CD4-positive, alpha-beta T cell (primary cell): Measurements from ENCODE around the gene PTPRN2. TPM values are rescaled to one million over a fixed set of nuclear protein-coding genes. Genes with fewer than 3 reads are reported as not detected.
A peak's percentile ranks its signal among the peaks of the same experiment; 100 is the strongest.

Experiments
- ATAC-seq: fragments of 200-7000 bp; cut with Tn5 transposase; one replicate; pipeline ENCODE4 v1.10.0; 2022; ENCODE audit warnings: mild to moderate bottlenecking; ENCODE audit not compliant: poor library complexity
- CTCF ChIA-PET: fragments of 350-600 bp; sonication (Branson Sonifier 250); formaldehyde crosslinking; loops from one replicate; lab custom pipeline; 2021; ENCODE audit warnings: antibody characterized with exemption, inconsistent platforms; lab: Charles Lee
- POLR2A ChIA-PET: fragments of 350-600 bp; sonication (Branson Sonifier 250); formaldehyde crosslinking; loops from one replicate; lab custom pipeline; 2021; ENCODE audit warnings: antibody characterized with exemption, inconsistent platforms; lab: Charles Lee
- DNase-seq, 14 experiments: peaks; one replicate each; pipeline ENCODE4 v3.0.0-alpha.2; 2013 to 2020; ENCODE audit warnings: mixed read lengths in 2 of 14
- H3K27ac ChIP-seq, 2 donors: one replicate each; pipeline versions ENCODE4 v1.5.1 to v1.7.0; 2013; ENCODE audit warnings: low read length in 2 of 2, low read depth in 1 of 2, mild to moderate bottlenecking in 1 of 2
- H3K27me3 ChIP-seq, 2 experiments: 1 replicate in 1 of 2; 2 replicates in 1 of 2; pipeline versions ENCODE4 v1.6.1 to v1.7.0; 2013; ENCODE audit warnings: low read length in 2 of 2, control low read depth in 1 of 2, mild to moderate bottlenecking in 1 of 2, moderate library complexity in 1 of 2; ENCODE audit not compliant: insufficient read depth in 2 of 2, control insufficient read depth in 1 of 2
- H3K36me3 ChIP-seq: one replicate; pipeline ENCODE4 v1.6.1; 2013; ENCODE audit warnings: low read length, control low read depth; ENCODE audit not compliant: insufficient read depth
- H3K4me1 ChIP-seq: one replicate; pipeline ENCODE4 v1.6.1; 2013; ENCODE audit warnings: low read length, control low read depth; ENCODE audit not compliant: insufficient read depth
- H3K4me3 ChIP-seq: one replicate; pipeline ENCODE4 v1.5.1; 2013; ENCODE audit warnings: mild to moderate bottlenecking, low read length, moderate library complexity
- H3K9me3 ChIP-seq, 2 experiments: 1 replicate in 1 of 2; 2 replicates in 1 of 2; pipeline versions ENCODE4 v1.6.1 to v1.7.0; 2013; ENCODE audit warnings: low read length in 2 of 2, mild to moderate bottlenecking in 2 of 2, control low read depth in 1 of 2, moderate library complexity in 1 of 2; ENCODE audit not compliant: control insufficient read depth in 1 of 2, insufficient read depth in 1 of 2
- H3K27ac Mint-ChIP-seq: one replicate; pipeline ENCODE4 v1.8.0; 2020; ENCODE audit warnings: mixed read lengths
- H3K27me3 Mint-ChIP-seq: one replicate; pipeline ENCODE4 v1.8.0; 2021; ENCODE audit warnings: mixed read lengths
- H3K36me3 Mint-ChIP-seq: one replicate; pipeline ENCODE4 v1.8.0; 2021; ENCODE audit warnings: low read depth, mixed read lengths
- H3K4me1 Mint-ChIP-seq: one replicate; pipeline ENCODE4 v1.8.0; 2021; ENCODE audit warnings: low read depth, mixed read lengths
- H3K4me3 Mint-ChIP-seq: one replicate; pipeline ENCODE4 v1.8.0; 2020; ENCODE audit warnings: mild to moderate bottlenecking, mixed read lengths
- H3K9me3 Mint-ChIP-seq: one replicate; pipeline ENCODE4 v1.8.0; 2020; ENCODE audit warnings: mixed read lengths
- intact Hi-C, 2 experiments: fragments of 100-400 bp; cut with DNase I in 1 of 2; cut with micrococcal nuclease in 1 of 2; formaldehyde crosslinking; loops; one replicate each; pipeline versions ENCODE4 v1.15.1 to v1.9.0; 2023 to 2025; cut with DNase I, micrococcal nuclease
- total RNA-seq, 174 experiments: library from RNA in 2 of 174; stranded (reverse) in 2 of 174; gene quantifications; one replicate each; pipeline ENCODE4 v1.2.3 and lab custom pipeline; 2021 to 2026
- TF ChIP-seq, protein P1 (sequence below): fragments of 200-600 bp; IDR thresholded peaks from one replicate; pipeline ENCODE4 v1.8.0; 2022; ENCODE audit warnings: antibody characterized with exemption, mild to moderate bottlenecking

PTPRN2 gene
- total RNA-seq, 2 experiments from 2014 or later: 0.34 to 0.44 TPM

DNA sequence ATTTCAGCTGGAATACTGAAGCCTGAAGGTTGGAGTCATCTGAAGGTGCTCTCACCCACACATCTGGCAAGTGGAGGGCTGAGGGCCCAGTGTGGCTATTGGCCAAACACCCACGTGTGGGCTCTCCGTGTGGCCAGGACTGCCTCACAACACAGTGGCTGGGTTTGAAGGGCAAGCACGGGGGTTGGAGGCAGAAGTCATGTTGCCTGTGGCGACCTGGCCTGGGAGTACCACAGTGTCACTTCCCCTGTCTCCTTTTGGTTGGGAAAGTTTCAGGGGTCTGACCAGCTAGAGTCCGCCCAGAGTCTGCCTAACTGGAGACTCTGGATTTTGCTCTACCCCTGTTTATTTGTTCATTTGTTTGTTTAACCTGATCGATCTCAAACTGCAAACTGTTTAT lies 1081.4 kb downstream of the PTPRN2 start:
- no peak overlapping the region for H3K27ac Mint-ChIP-seq
- ATAC-seq: no peak
- H3K27ac ChIP-seq: no peak overlapping the region
- no peak overlapping the region for H3K4me3 ChIP-seq
- H3K4me3 Mint-ChIP-seq: no peak overlapping the region
- H3K36me3 Mint-ChIP-seq: no peaks in the 10 kb centered on the region
- peaks cover 5% of the 10 kb centered on the region in 2 experiments for H3K27me3 ChIP-seq
- peak in 1 of 14 experiments; percentile 29 for DNase-seq
- CTCF ChIA-PET: interaction anchor here (0.8 kb wide), 1 partner anchor 16 kb away, joined by 3 read pairs; no protein-coding TSS in a partner anchor
- no peaks in the 10 kb centered on the region for H3K36me3 ChIP-seq
- H3K4me1 ChIP-seq: peaks cover 25% of the 10 kb centered on the region
- H3K9me3 Mint-ChIP-seq: peaks cover 8% of the 10 kb centered on the region
- no peaks in the 10 kb centered on the region for H3K27me3 Mint-ChIP-seq
- intact Hi-C loops: loop anchor here in 1 of 2 experiments (10.0 kb wide), 1 partner anchor 69 kb away; no protein-coding TSS in a partner anchor
- H3K9me3 ChIP-seq: peaks cover 10 to 12% of the 10 kb centered on the region in 2 experiments
- peaks cover 32% of the 10 kb centered on the region for H3K4me1 Mint-ChIP-seq
- TF ChIP-seq, protein P1, sequence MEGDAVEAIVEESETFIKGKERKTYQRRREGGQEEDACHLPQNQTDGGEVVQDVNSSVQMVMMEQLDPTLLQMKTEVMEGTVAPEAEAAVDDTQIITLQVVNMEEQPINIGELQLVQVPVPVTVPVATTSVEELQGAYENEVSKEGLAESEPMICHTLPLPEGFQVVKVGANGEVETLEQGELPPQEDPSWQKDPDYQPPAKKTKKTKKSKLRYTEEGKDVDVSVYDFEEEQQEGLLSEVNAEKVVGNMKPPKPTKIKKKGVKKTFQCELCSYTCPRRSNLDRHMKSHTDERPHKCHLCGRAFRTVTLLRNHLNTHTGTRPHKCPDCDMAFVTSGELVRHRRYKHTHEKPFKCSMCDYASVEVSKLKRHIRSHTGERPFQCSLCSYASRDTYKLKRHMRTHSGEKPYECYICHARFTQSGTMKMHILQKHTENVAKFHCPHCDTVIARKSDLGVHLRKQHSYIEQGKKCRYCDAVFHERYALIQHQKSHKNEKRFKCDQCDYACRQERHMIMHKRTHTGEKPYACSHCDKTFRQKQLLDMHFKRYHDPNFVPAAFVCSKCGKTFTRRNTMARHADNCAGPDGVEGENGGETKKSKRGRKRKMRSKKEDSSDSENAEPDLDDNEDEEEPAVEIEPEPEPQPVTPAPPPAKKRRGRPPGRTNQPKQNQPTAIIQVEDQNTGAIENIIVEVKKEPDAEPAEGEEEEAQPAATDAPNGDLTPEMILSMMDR: no peak
- POLR2A ChIA-PET: no interaction called here

DNA sequence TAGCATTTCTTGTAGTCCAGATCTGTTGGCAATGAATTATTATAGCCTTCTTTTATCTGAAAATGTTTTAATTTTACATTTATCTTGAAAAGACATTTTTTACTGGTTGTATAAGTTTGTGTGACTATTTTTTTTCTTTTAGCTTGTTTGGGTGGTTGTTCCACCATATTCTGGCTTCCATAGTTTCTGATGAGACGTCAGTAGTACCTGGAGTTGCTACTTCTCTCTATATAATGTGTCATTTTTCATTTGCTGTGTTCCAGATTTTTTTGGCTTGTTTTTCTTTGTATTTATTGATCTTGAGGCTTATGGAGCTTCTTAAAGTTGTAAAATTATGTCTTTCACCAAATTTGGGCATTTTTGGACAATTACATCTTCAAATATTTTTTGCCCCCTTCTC lies 1082.0 kb downstream of the PTPRN2 start:
- H3K4me1 Mint-ChIP-seq: peaks cover 32% of the 10 kb centered on the region
- Histone ChIP-seq H3K27ac (no peak overlapping the region), H3K4me3 (no peak overlapping the region), H3K4me1 (peaks cover 29% of the 10 kb centered on the region), H3K9me3 (peaks cover 10 to 12% of the 10 kb centered on the region in 2 experiments), H3K27me3 (peaks cover 5% of the 10 kb centered on the region in 2 experiments), H3K36me3 (no peaks in the 10 kb centered on the region)
- DNase-seq: no peak
- POLR2A ChIA-PET: no interaction called here
- no peaks in the 10 kb centered on the region for H3K36me3 Mint-ChIP-seq
- ATAC-seq: no peak
- H3K9me3 Mint-ChIP-seq: peaks cover 8% of the 10 kb centered on the region
- CTCF ChIA-PET: interaction anchor here (0.8 kb wide), 1 partner anchor 15 kb away, joined by 3 read pairs; no protein-coding TSS in a partner anchor
- H3K4me3 Mint-ChIP-seq: no peak overlapping the region
- peak overlapping the region; percentile 86 for H3K27ac Mint-ChIP-seq
- no peaks in the 10 kb centered on the region for H3K27me3 Mint-ChIP-seq
- TF ChIP-seq, protein P1: no peak
- intact Hi-C loops: loop anchor here in 1 of 2 experiments (10.0 kb wide), 1 partner anchor 69 kb away; no protein-coding TSS in a partner anchor

DNA sequence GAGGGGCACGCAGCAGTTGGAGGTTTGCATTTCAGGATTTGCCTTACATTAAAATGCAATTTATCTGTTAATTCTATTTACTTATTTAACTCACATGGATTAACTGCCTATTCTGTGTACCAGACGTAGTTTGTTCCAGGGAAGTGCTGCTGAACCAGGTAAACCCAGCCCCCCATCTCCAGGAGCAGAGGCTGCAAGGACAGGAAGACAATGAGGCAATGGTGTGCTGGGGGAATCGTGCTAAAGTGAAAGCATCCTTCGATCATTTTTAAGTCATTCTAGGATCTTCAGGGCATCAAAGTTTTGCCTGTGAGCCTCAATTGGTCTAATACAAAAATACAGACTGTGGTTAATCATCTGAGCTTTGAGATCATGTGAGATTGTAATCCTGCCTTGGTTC lies 1084.4 kb downstream of the PTPRN2 start:
- H3K4me1 ChIP-seq: peaks cover 29% of the 10 kb centered on the region
- Mint-ChIP-seq H3K4me3 (peak overlapping the region; percentile 87), H3K4me1 (peaks cover 32% of the 10 kb centered on the region), H3K9me3 (peaks cover 8% of the 10 kb centered on the region), H3K27me3 (no peaks in the 10 kb centered on the region), H3K27ac (peak overlapping the region; percentile 86), H3K36me3 (no peaks in the 10 kb centered on the region)
- CTCF ChIA-PET: interaction anchor here (1.2 kb wide), 1 partner anchor 10 kb away, joined by 3 read pairs; no protein-coding TSS in a partner anchor
- TF ChIP-seq, protein P1: no peak
- H3K9me3 ChIP-seq: peaks cover 5 to 12% of the 10 kb centered on the region in 2 experiments
- ATAC-seq (peak; percentile 47), DNase-seq (peak in 6 of 14 experiments; percentile 21 to 65 (median 48))
- H3K27ac ChIP-seq: peak overlapping the region; percentile 55 to 73
- H3K36me3 ChIP-seq: no peaks in the 10 kb centered on the region
- POLR2A ChIA-PET: interaction anchor here (1.1 to 2.1 kb wide), 6 partner anchors 10 to 123 kb away, joined by 3 to 18 read pairs (median 6); no protein-coding TSS in a partner anchor
- H3K4me3 ChIP-seq: peak overlapping the region; percentile 25
- intact Hi-C loops: loop anchor here in 1 of 2 experiments (1.0 to 10.0 kb wide), 3 partner anchors 13 to 124 kb away; no protein-coding TSS in a partner anchor
- H3K27me3 ChIP-seq: peaks cover 2 to 5% of the 10 kb centered on the region in 2 experiments
